ENCODE measurements around the gene CNTN4.

The CNTN4 gene

GRCh38 chr3:2148561-2149340 lies 50.1 kb downstream of the CNTN4 start:
- Histone ChIP-seq H3K27ac (ENCODE audit: low read length) (no peak overlapping the region), H4K20me1 (ENCODE audit: insufficient read depth, low read length) (no peaks in the 10 kb centered on the region), H3K36me3 (ENCODE audit: insufficient read depth, low read length) (no peaks in the 10 kb centered on the region), H2AFZ (ENCODE audit: low read depth, low read length) (no peak overlapping the region), H3K27me3 (ENCODE audit: insufficient read depth, low read length, poor library complexity) (no peaks in the 10 kb centered on the region), H3K4me3 (ENCODE audit: low read depth in 1 of 2, low read length in 2 of 2) (no peak overlapping the region), H3K79me2 (ENCODE audit: insufficient read depth, low read length) (no peaks in the 10 kb centered on the region), H3K4me1 (ENCODE audit: insufficient read depth, low read length) (no peaks in the 10 kb centered on the region), H3K4me2 (ENCODE audit: insufficient read depth, low read length) (no peak overlapping the region), H3K9ac (ENCODE audit: low read depth, low read length) (no peak overlapping the region), H3K9me3 (ENCODE audit: insufficient read depth, low read length, severe bottlenecking) (no peaks in the 10 kb centered on the region)
- no peak for TF ChIP-seq EZH2 (IDR thresholded peaks at IDR 0.05; ENCODE audit: borderline replicate concordance, low read depth, low read length, severe bottlenecking)
- TF ChIP-seq CTCF (IDR thresholded peaks at IDR 0.05; ENCODE audit: borderline replicate concordance, extremely low read depth, low read length, poor library complexity, severe bottlenecking): no peak
- DNase-seq (no peak), ATAC-seq (ENCODE audit: insufficient read depth, low read depth) (no peak)

GRCh38 chr3:2153053-2153452 lies 54.4 kb downstream of the CNTN4 start:
- no peaks in the 10 kb centered on the region for H3K79me2 ChIP-seq (ENCODE audit: insufficient read depth, low read length)
- no peak for ATAC-seq (ENCODE audit: insufficient read depth, low read depth)
- no peak overlapping the region for H3K4me3 ChIP-seq (ENCODE audit: low read depth in 1 of 2, low read length in 2 of 2)
- H3K9ac ChIP-seq (ENCODE audit: low read depth, low read length): no peak overlapping the region
- no peak overlapping the region for H3K27ac ChIP-seq (ENCODE audit: low read length)
- H3K36me3 ChIP-seq (ENCODE audit: insufficient read depth, low read length): no peaks in the 10 kb centered on the region
- H3K9me3 ChIP-seq (ENCODE audit: insufficient read depth, low read length, severe bottlenecking): no peaks in the 10 kb centered on the region
- no peak overlapping the region for H2AFZ ChIP-seq (ENCODE audit: low read depth, low read length)
- no peak overlapping the region for H3K4me2 ChIP-seq (ENCODE audit: insufficient read depth, low read length)
- H3K27me3 ChIP-seq (ENCODE audit: insufficient read depth, low read length, poor library complexity): no peaks in the 10 kb centered on the region
- no peaks in the 10 kb centered on the region for H4K20me1 ChIP-seq (ENCODE audit: insufficient read depth, low read length)
- no peak for TF ChIP-seq EZH2 (IDR thresholded peaks at IDR 0.05; ENCODE audit: borderline replicate concordance, low read depth, low read length, severe bottlenecking)
- no peak for TF ChIP-seq CTCF (IDR thresholded peaks at IDR 0.05; ENCODE audit: borderline replicate concordance, extremely low read depth, low read length, poor library complexity, severe bottlenecking)
- DNase-seq: no peak
- no peaks in the 10 kb centered on the region for H3K4me1 ChIP-seq (ENCODE audit: insufficient read depth, low read length)

- no peaks in the 10 kb centered on the region for H3K79me2 ChIP-seq (ENCODE audit: insufficient read depth, low read length)
- no peak overlapping the region for H3K9ac ChIP-seq (ENCODE audit: low read depth, low read length)
- H3K4me3 ChIP-seq (ENCODE audit: low read depth in 1 of 2, low read length in 2 of 2): no peak overlapping the region
- H3K4me1 ChIP-seq (ENCODE audit: insufficient read depth, low read length): no peaks in the 10 kb centered on the region
- H3K36me3 ChIP-seq (ENCODE audit: insufficient read depth, low read length): no peaks in the 10 kb centered on the region
- no peak for DNase-seq
- no peak overlapping the region for H3K27ac ChIP-seq (ENCODE audit: low read length)
- H4K20me1 ChIP-seq (ENCODE audit: insufficient read depth, low read length): no peaks in the 10 kb centered on the region
- H3K9me3 ChIP-seq (ENCODE audit: insufficient read depth, low read length, severe bottlenecking): no peaks in the 10 kb centered on the region
- no peak overlapping the region for H3K4me2 ChIP-seq (ENCODE audit: insufficient read depth, low read length)
- no peak for ATAC-seq (ENCODE audit: insufficient read depth, low read depth)
- no peak overlapping the region for H2AFZ ChIP-seq (ENCODE audit: low read depth, low read length)
- TF ChIP-seq EZH2 (IDR thresholded peaks at IDR 0.05; ENCODE audit: borderline replicate concordance, low read depth, low read length, severe bottlenecking): no peak
- TF ChIP-seq CTCF (IDR thresholded peaks at IDR 0.05; ENCODE audit: borderline replicate concordance, extremely low read depth, low read length, poor library complexity, severe bottlenecking): no peak
- no peaks in the 10 kb centered on the region for H3K27me3 ChIP-seq (ENCODE audit: insufficient read depth, low read length, poor library complexity)
These were observed 54.9 kb downstream of the CNTN4 start for GRCh38 chr3:2153547-2153946.

Data from DND-41 (cell line).